A549 (cell line): ENCODE results near the gene OR8G1. TPM values are rescaled to one million over a fixed set of nuclear protein-coding genes. Genes with fewer than 3 reads are reported as not detected.

Source experiments
- ATAC-seq, 2 experiments: fragments of 200-7000 bp in 1 of 2; fragments of >200 bp in 1 of 2; cut with Nextera tagmentation in 1 of 2; cut with Tn5 transposase in 1 of 2; 3 replicates each; pipeline versions ENCODE4 v1.8.0 to v1.9.1; 2018 to 2020; ENCODE audit warnings: mild to moderate bottlenecking in 1 of 2, moderate library complexity in 1 of 2
- CTCF ChIA-PET: fragments of 300-600 bp; sonication (Branson Sonifier 250); formaldehyde crosslinking; extraction: SDS; loops from one replicate; lab custom pipeline; 2021; ENCODE audit warnings: antibody characterized with exemption, inconsistent platforms; lab: Yijun Ruan, JAX
- POLR2A ChIA-PET: fragments of 350-600 bp; formaldehyde crosslinking; extraction: SDS; loops from one replicate; lab custom pipeline; 2021; ENCODE audit warnings: antibody characterized with exemption, inconsistent platforms; lab: Yijun Ruan, JAX
- DNase-seq, 2 experiments: peaks; one replicate each; pipeline versions ENCODE4 v3.0.0 to v3.0.0-alpha.2; 2011 to 2016; ENCODE audit warnings: low read depth in 1 of 2, low spot score in 1 of 2
- FAIRE-seq: peaks from 2 replicates; lab custom pipeline; 2011; peaks lifted over from hg19 to GRCh38; lab: Jason Lieb, UNC
- H3K27ac ChIP-seq, 2 experiments: fragments of >200 bp; sonication (Bioruptor Twin); formaldehyde crosslinking; 3 replicates each; pipeline ENCODE4 v1.5.1; 2016 to 2017
- H3K4me1 ChIP-seq: fragments of >200 bp; sonication (Bioruptor Twin); formaldehyde crosslinking; 3 replicates; pipeline ENCODE4 v1.6.1; 2016
- H3K4me2 ChIP-seq: fragments of >200 bp; sonication (Bioruptor Twin); formaldehyde crosslinking; 3 replicates; pipeline ENCODE4 v1.6.1; 2016
- H3K4me3 ChIP-seq: fragments of >200 bp; sonication (Bioruptor Twin); formaldehyde crosslinking; 3 replicates; pipeline ENCODE4 v1.5.1; 2016
- H3K9me3 ChIP-seq: fragments of >200 bp; sonication (Bioruptor Twin); formaldehyde crosslinking; 3 replicates; pipeline ENCODE4 v1.6.1; 2016
- ATOH8 ChIP-seq: fragments of 250-450 bp; sonication (Bioruptor Pico); IDR thresholded peaks from 2 replicates; pipeline ENCODE4 v1.5.0; 2020; ENCODE audit warnings: low read depth, mild to moderate bottlenecking, moderate library complexity
- BCL3 ChIP-seq: fragments of >200 bp; sonication (Bioruptor Twin); formaldehyde crosslinking; IDR thresholded peaks from 3 replicates; pipeline ENCODE4 v1.6.1; 2016
- CBX8 ChIP-seq: fragments of 200-600 bp; sonication (generic); IDR thresholded peaks from 2 replicates; pipeline ENCODE4 v1.6.1; 2016
- CHD2 ChIP-seq: fragments of 150-350 bp; IDR thresholded peaks from 2 replicates; pipeline ENCODE4 v1.6.1; 2014; ENCODE audit warnings: low read length; ENCODE audit not compliant: partially characterized antibody
- EHMT2 ChIP-seq: fragments of 200-600 bp; sonication (generic); IDR thresholded peaks from 2 replicates; pipeline ENCODE4 v1.6.1; 2016; ENCODE audit warnings: antibody characterized with exemption, low read depth, mild to moderate bottlenecking, moderate library complexity
- FOXS1 ChIP-seq: fragments of 250-450 bp; sonication (Bioruptor Pico); IDR thresholded peaks from 2 replicates; pipeline ENCODE4 v1.5.0; 2020; ENCODE audit warnings: mild to moderate bottlenecking, moderate library complexity
- HDAC2 ChIP-seq: fragments of 200-600 bp; sonication (generic); IDR thresholded peaks from 2 replicates; pipeline ENCODE4 v1.6.1; 2016
- JUNB ChIP-seq: fragments of >200 bp; sonication (Bioruptor Twin); formaldehyde crosslinking; IDR thresholded peaks from 2 replicates; pipeline ENCODE4 v1.6.1; 2016
- MAZ ChIP-seq: fragments of 150-350 bp; IDR thresholded peaks from 2 replicates; pipeline ENCODE4 v1.6.1; 2014; ENCODE audit warnings: antibody characterized with exemption, low read depth, low read length, borderline replicate concordance
- MYC ChIP-seq: IDR thresholded peaks from 2 replicates; pipeline ENCODE4 v1.6.1; 2012; ENCODE audit warnings: mild to moderate bottlenecking, inconsistent platforms, low read length, improper control_type of control experiment, borderline replicate concordance
- NFE2L2 ChIP-seq: fragments of 150-350 bp; conservative IDR thresholded peaks from 2 replicates; pipeline ENCODE4 v1.6.1; 2014; ENCODE audit warnings: low read length
- NPAS2 ChIP-seq: fragments of 250-450 bp; sonication (Bioruptor Pico); IDR thresholded peaks from 2 replicates; pipeline ENCODE4 v1.8.0; 2022; ENCODE audit warnings: mild to moderate bottlenecking, moderate library complexity, borderline replicate concordance
- PBX3 ChIP-seq: IDR thresholded peaks from 2 replicates; pipeline ENCODE4 v1.6.1; 2012
- PHF8 ChIP-seq: fragments of 200-600 bp; sonication (generic); IDR thresholded peaks from 2 replicates; pipeline ENCODE4 v1.6.1; 2016; ENCODE audit warnings: low read depth, mild to moderate bottlenecking, antibody characterized with exemption, moderate library complexity, borderline replicate concordance
- RARB ChIP-seq: fragments of 250-450 bp; sonication (Bioruptor Pico); IDR thresholded peaks from 2 replicates; pipeline ENCODE4 v1.8.0; 2021; ENCODE audit warnings: mild to moderate bottlenecking, moderate library complexity
- REST ChIP-seq: fragments of 200-600 bp; sonication (generic); IDR thresholded peaks from 2 replicates; pipeline ENCODE4 v1.6.1; 2016; ENCODE audit warnings: antibody characterized with exemption, mild to moderate bottlenecking, moderate library complexity
- TP53 ChIP-seq: fragments of 250-450 bp; sonication (Bioruptor Pico); IDR thresholded peaks from 2 replicates; pipeline ENCODE4 v1.5.0; 2021; ENCODE audit warnings: mild to moderate bottlenecking, moderate library complexity
- ZSCAN20 ChIP-seq: fragments of 250-450 bp; sonication (Bioruptor Pico); IDR thresholded peaks from 2 replicates; pipeline ENCODE4 v1.8.0; 2022; ENCODE audit warnings: mild to moderate bottlenecking, moderate library complexity
- WGBS: methylation state at CpG from one replicate; pipeline ENCODE4 v1.1.6; 2017; ENCODE audit errors: missing lambda C conversion rate; 5-methylcytosine and 5-hydroxymethylcytosine counted together
- polyA plus RNA-seq, 4 experiments: library from polyadenylated mRNA; depleted of rRNA in 3 of 4; stranded (reverse); fragments of >200 nt; fragmentation: RNase III in 1 of 4; extraction: RNeasy Plus Mini Kit Qiagen cat#74134 plus additional on column Dnase treatment in 1 of 4; gene quantifications; 2 replicates in 3 of 4; 3 replicates in 1 of 4; pipeline ENCODE4 v1.2.3, GENCODE V29; 2011 to 2017

Gene OR8G1
- polyA plus RNA-seq, 2 of the 4 experiments (the other 2 are of a cell fraction): not detected

GRCh38 chr11:124204008-124204407, 36.9 kb upstream of the OR8G1 start:
- no peak overlapping the region for H3K27ac ChIP-seq
- ATAC-seq (no peak), FAIRE-seq (no peak), DNase-seq (no peak)
- H3K4me3 ChIP-seq: no peak overlapping the region
- no peaks in the 10 kb centered on the region for H3K9me3 ChIP-seq
- no peak overlapping the region for H3K4me2 ChIP-seq
- POLR2A ChIA-PET: no interaction called here
- TF ChIP-seq TP53 (CRISPR knock-in tag) (no peak), JUNB (no peak)
- TF ChIP-seq, all 56 proteins: peak for 0
- no peaks in the 10 kb centered on the region for H3K4me1 ChIP-seq
- CTCF ChIA-PET: interaction anchor here (1.1 kb wide), 1 partner anchor 134 kb away, joined by 3 read pairs; no protein-coding TSS in a partner anchor
- 38% methylated on average over 5 of the region's 5 CpGs for WGBS

- 33% methylated on average over 6 of the region's 6 CpGs for WGBS
- DNase-seq: no peak
- Histone ChIP-seq H3K9me3 (no peaks in the 10 kb centered on the region), H3K27ac (no peak overlapping the region), H3K4me2 (no peak overlapping the region), H3K4me1 (no peaks in the 10 kb centered on the region), H3K4me3 (no peak overlapping the region)
- ChIA-PET POLR2A (no interaction called here), CTCF (no interaction called here)
- ATAC-seq: no peak
- no peak for TF ChIP-seq ZSCAN20
- no peak for TF ChIP-seq PBX3
- no peak for TF ChIP-seq CHD2
- no peak for TF ChIP-seq BCL3
- TF ChIP-seq REST: no peak
- no peak for TF ChIP-seq HDAC2
- no peak for TF ChIP-seq MYC
- no peak for TF ChIP-seq RARB (CRISPR knock-in tag)
- TF ChIP-seq NPAS2 (CRISPR knock-in tag): no peak
- no peak for TF ChIP-seq MAZ
- TF ChIP-seq PHF8: no peak
- no peak for TF ChIP-seq CBX8
- TF ChIP-seq ATOH8 (CRISPR knock-in tag): no peak
- TF ChIP-seq FOXS1 (CRISPR knock-in tag): no peak
- TF ChIP-seq NFE2L2: no peak
- no peak for TF ChIP-seq EHMT2
- FAIRE-seq: no peak
These were observed 33.6 kb upstream of the OR8G1 start for GRCh38 chr11:124207102-124207792.
